SW 1271 (cell line): Measurements from ENCODE around the gene VAMP3.

Experiments used
- DNase-seq, 2 experiments: peaks; one replicate each; lab custom pipeline; 2025; lab: John Stamatoyannopoulos, UW

Gene VAMP3

GRCh38 chr1:7770997-7771822 lies at the start of gene VAMP3:
Gene VAMP3 (plus strand): TSS chr1:7771296. CDS start chr1:7771384, 88 bp downstream.
- peak; percentile 14 to 51 for DNase-seq

GRCh38 chr1:7721940-7722669 lies 49.0 kb upstream of the VAMP3 start:
- DNase-seq: no peak

GRCh38 chr1:7722670-7723012 lies 48.5 kb upstream of the VAMP3 start:
- DNase-seq: no peak

- DNase-seq: no peak
These were observed 44.5 kb upstream of the VAMP3 start for GRCh38 chr1:7726623-7727022.

GRCh38 chr1:7727809-7728471 lies 43.2 kb upstream of the VAMP3 start:
- no peak for DNase-seq

GRCh38 chr1:7729761-7730160 lies 41.3 kb upstream of the VAMP3 start:
- no peak for DNase-seq

GRCh38 chr1:7732331-7732730 lies 38.8 kb upstream of the VAMP3 start:
- DNase-seq: no peak

- DNase-seq: no peak
These were observed 37.8 kb upstream of the VAMP3 start for GRCh38 chr1:7733276-7733675.

GRCh38 chr1:7738044-7738443 lies 33.1 kb upstream of the VAMP3 start:
- DNase-seq: no peak

- no peak for DNase-seq
These were observed 27.8 kb upstream of the VAMP3 start for GRCh38 chr1:7743346-7743745.

GRCh38 chr1:7744882-7745281 lies 26.2 kb upstream of the VAMP3 start:
- DNase-seq: no peak

GRCh38 chr1:7745783-7746182 lies 25.3 kb upstream of the VAMP3 start:
- no peak for DNase-seq

GRCh38 chr1:7747605-7748004 lies 23.5 kb upstream of the VAMP3 start:
- no peak for DNase-seq

- DNase-seq: no peak
These were observed 22.0 kb upstream of the VAMP3 start for GRCh38 chr1:7749126-7749525.

- DNase-seq: no peak
These were observed 19.9 kb upstream of the VAMP3 start for GRCh38 chr1:7751174-7751573.

- peak in 1 of 2 experiments; percentile 44 for DNase-seq
These were observed 18.3 kb upstream of the VAMP3 start for GRCh38 chr1:7752512-7753417.

- no peak for DNase-seq
These were observed 17.5 kb upstream of the VAMP3 start for GRCh38 chr1:7753641-7754040.

- DNase-seq: no peak
These were observed 16.9 kb upstream of the VAMP3 start for GRCh38 chr1:7754234-7754633.

- DNase-seq: peak in 1 of 2 experiments; percentile 3
These were observed 15.6 kb upstream of the VAMP3 start for GRCh38 chr1:7755448-7755847.

GRCh38 chr1:7760245-7760644 lies 10.9 kb upstream of the VAMP3 start:
- no peak for DNase-seq

GRCh38 chr1:7761103-7761502 lies 10.0 kb upstream of the VAMP3 start:
- no peak for DNase-seq

- DNase-seq: no peak
These were observed 3.9 kb upstream of the VAMP3 start for GRCh38 chr1:7767176-7767575.
